OCI-LY1 (cell line): Measurements from ENCODE around the gene USP47.

Experiments
- H2AFZ ChIP-seq: fragments of 200-600 bp; sonication (generic), shearing (Covaris generic); 2 replicates; pipeline ENCODE4 v1.6.0; 2014; ENCODE audit warnings: antibody characterized with exemption, mild to moderate bottlenecking, low read length
- H3F3A ChIP-seq: fragments of 200-600 bp; sonication (generic), shearing (Covaris generic); 2 replicates; pipeline ENCODE4 v1.6.0; 2014; ENCODE audit warnings: mild to moderate bottlenecking, antibody characterized with exemption, low read length, moderate library complexity; ENCODE audit not compliant: insufficient read depth
- H3K27ac ChIP-seq: fragments of 200-600 bp; sonication (generic); 2 replicates; pipeline ENCODE4 v1.5.1; 2014; ENCODE audit warnings: low read length, mixed run types, mild to moderate bottlenecking, low read depth; ENCODE audit not compliant: poor library complexity, severe bottlenecking
- H3K27me3 ChIP-seq: fragments of 200-600 bp; sonication (generic); 2 replicates; pipeline ENCODE4 v1.6.0; 2014; ENCODE audit warnings: antibody characterized with exemption, mild to moderate bottlenecking, low read length, moderate library complexity; ENCODE audit not compliant: insufficient read depth
- H3K36me3 ChIP-seq: fragments of 200-600 bp; sonication (generic); 2 replicates; pipeline ENCODE4 v1.6.1; 2014; ENCODE audit warnings: mild to moderate bottlenecking, antibody characterized with exemption, low read length, moderate library complexity, mixed read lengths; ENCODE audit not compliant: insufficient read depth
- H3K4me1 ChIP-seq: fragments of 200-600 bp; sonication (generic); 2 replicates; pipeline ENCODE4 v1.5.1; 2014; ENCODE audit warnings: mild to moderate bottlenecking, low read length, moderate library complexity; ENCODE audit not compliant: insufficient read depth, severe bottlenecking
- H3K4me2 ChIP-seq: fragments of 200-600 bp; sonication (generic), shearing (Covaris generic); 2 replicates; pipeline ENCODE4 v1.6.1; 2014; ENCODE audit warnings: low read length
- H3K4me3 ChIP-seq: fragments of 200-600 bp; sonication (generic); 2 replicates; pipeline ENCODE4 v1.5.1; 2014; ENCODE audit warnings: low read length, low read depth, mild to moderate bottlenecking, mixed read lengths; ENCODE audit not compliant: poor library complexity, severe bottlenecking
- H3K79me2 ChIP-seq: fragments of 200-600 bp; shearing (Covaris generic); 2 replicates; pipeline ENCODE4 v1.6.1; 2016; ENCODE audit warnings: mixed run types, low read length, mixed read lengths; ENCODE audit not compliant: insufficient read depth
- H3K9ac ChIP-seq: fragments of 200-600 bp; sonication (generic), shearing (Covaris generic); 2 replicates; pipeline ENCODE4 v1.6.1; 2014; ENCODE audit warnings: mild to moderate bottlenecking, low read length, mixed read lengths
- H3K9me2 ChIP-seq: fragments of 200-600 bp; sonication (generic), shearing (Covaris generic); 2 replicates; pipeline ENCODE4 v1.6.1; 2014; ENCODE audit warnings: low read depth, mild to moderate bottlenecking, low read length, mixed read lengths
- H3K9me3 ChIP-seq: fragments of 200-600 bp; shearing (Covaris generic); 2 replicates; pipeline ENCODE4 v1.6.1; 2014; ENCODE audit warnings: low read length, mixed read lengths
- H4K20me1 ChIP-seq: fragments of 200-600 bp; sonication (generic), shearing (Covaris generic); 2 replicates; pipeline ENCODE4 v1.6.0; 2016; ENCODE audit warnings: mild to moderate bottlenecking, low read length; ENCODE audit not compliant: insufficient read depth
- CTCF ChIP-seq: fragments of 200-600 bp; sonication (generic), shearing (Covaris generic); IDR thresholded peaks from 2 replicates; pipeline ENCODE4 v1.5.1; 2017; ENCODE audit warnings: mild to moderate bottlenecking, antibody characterized with exemption, low read length, moderate library complexity, mixed read lengths
- EZH2 ChIP-seq: fragments of 200-600 bp; sonication (generic), shearing (Covaris generic); IDR thresholded peaks from 2 replicates; pipeline ENCODE4 v1.8.0; 2017; ENCODE audit warnings: borderline replicate concordance, mixed run types, mild to moderate bottlenecking, antibody characterized with exemption, low read length, moderate library complexity, mixed read lengths

USP47 gene

GRCh38 chr11:11972730-11973341, 131.1 kb downstream of the USP47 start:
- Histone ChIP-seq H3K27me3 (0 out of 2 replicates have a peak, but pooled peaks cover 4% of the 10 kb centered on the region), H3K36me3 (no peaks in the 10 kb centered on the region), H3K9me2 (no peaks in the 10 kb centered on the region), H4K20me1 (no peaks in the 10 kb centered on the region), H3K4me3 (no peak overlapping the region), H3K4me2 (no peak overlapping the region), H3F3A (no peaks in the 10 kb centered on the region), H3K9ac (no peak overlapping the region), H3K27ac (no peak overlapping the region), H3K79me2 (no peaks in the 10 kb centered on the region), H2AFZ (no peak overlapping the region), H3K9me3 (no peaks in the 10 kb centered on the region), H3K4me1 (no peaks in the 10 kb centered on the region)
- no peak for TF ChIP-seq CTCF
- TF ChIP-seq EZH2, result no peak

- H3K27ac ChIP-seq, result no peak overlapping the region
- no peak overlapping the region for H3K9ac ChIP-seq
- TF ChIP-seq EZH2 (no peak), CTCF (no peak)
- H3K79me2 ChIP-seq, result no peaks in the 10 kb centered on the region
- H3K9me3 ChIP-seq, result no peaks in the 10 kb centered on the region
- 0 out of 2 replicates have a peak, but pooled peaks cover 4% of the 10 kb centered on the region for H3K27me3 ChIP-seq
- H4K20me1 ChIP-seq, result no peaks in the 10 kb centered on the region
- H3K36me3 ChIP-seq, result no peaks in the 10 kb centered on the region
- H3K9me2 ChIP-seq, result no peaks in the 10 kb centered on the region
- no peak overlapping the region for H3K4me3 ChIP-seq
- no peak overlapping the region for H3K4me2 ChIP-seq
- H3F3A ChIP-seq, result no peaks in the 10 kb centered on the region
- no peaks in the 10 kb centered on the region for H3K4me1 ChIP-seq
- no peak overlapping the region for H2AFZ ChIP-seq
Measured at GRCh38 chr11:11973361-11973800, 131.6 kb downstream of the USP47 start.

DNA sequence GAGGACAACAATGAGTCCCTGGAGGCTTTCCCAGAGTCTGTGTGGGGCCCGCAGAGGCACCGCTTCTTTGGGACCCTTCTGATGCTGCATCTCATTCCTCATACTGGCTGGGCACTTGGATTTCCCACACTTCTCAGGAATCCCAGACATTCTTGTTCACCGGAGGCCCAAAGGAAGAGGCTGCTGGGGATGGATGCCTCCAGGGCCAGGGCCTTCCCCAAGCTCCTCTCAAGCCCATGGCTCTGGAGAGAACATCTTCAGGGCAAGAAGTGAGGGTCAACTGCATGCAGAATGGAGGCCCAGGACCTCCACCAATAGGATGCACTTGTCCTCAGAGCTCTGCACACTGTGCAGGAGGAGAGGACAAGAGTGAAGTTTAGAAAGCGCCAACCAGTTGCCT, 132.1 kb downstream of the USP47 start:
- H3K9ac ChIP-seq, result no peak overlapping the region
- no peak overlapping the region for H3K4me2 ChIP-seq
- 0 out of 2 replicates have a peak, but pooled peaks cover 4% of the 10 kb centered on the region for H3K27me3 ChIP-seq
- H3F3A ChIP-seq, result no peaks in the 10 kb centered on the region
- no peaks in the 10 kb centered on the region for H3K79me2 ChIP-seq
- no peaks in the 10 kb centered on the region for H3K36me3 ChIP-seq
- H3K4me1 ChIP-seq, result no peaks in the 10 kb centered on the region
- H3K9me2 ChIP-seq, result no peaks in the 10 kb centered on the region
- H3K27ac ChIP-seq, result no peak overlapping the region
- H3K4me3 ChIP-seq, result no peak overlapping the region
- TF ChIP-seq EZH2 (no peak), CTCF (no peak)
- H3K9me3 ChIP-seq, result no peaks in the 10 kb centered on the region
- no peak overlapping the region for H2AFZ ChIP-seq
- no peaks in the 10 kb centered on the region for H4K20me1 ChIP-seq
